KMS-11 (cell line): ENCODE data around the gene MCRIP2.

Source experiments
- H2AFZ ChIP-seq: fragments of 200-600 bp; sonication (generic); 2 replicates; pipeline ENCODE4 v1.6.1; 2016; ENCODE audit warnings: antibody characterized with exemption, mixed run types, low read depth
- H3K27ac ChIP-seq: fragments of 200-600 bp; sonication (generic); 2 replicates; pipeline ENCODE4 v1.6.1; 2016; ENCODE audit warnings: mild to moderate bottlenecking, mixed run types
- H3K27me3 ChIP-seq: fragments of 200-600 bp; sonication (generic); 2 replicates; pipeline ENCODE4 v1.6.1; 2017; ENCODE audit warnings: mild to moderate bottlenecking, low read depth, mixed run types, moderate library complexity; ENCODE audit not compliant: insufficient read depth
- H3K36me3 ChIP-seq: fragments of 200-600 bp; sonication (generic); 2 replicates; pipeline ENCODE4 v1.6.1; 2017; ENCODE audit warnings: mild to moderate bottlenecking, mixed run types; ENCODE audit not compliant: insufficient read depth
- H3K4me1 ChIP-seq: fragments of 200-600 bp; sonication (generic); 2 replicates; pipeline ENCODE4 v1.6.1; 2016; ENCODE audit warnings: mild to moderate bottlenecking, low read depth, mixed run types; ENCODE audit not compliant: poor library complexity, severe bottlenecking
- H3K4me2 ChIP-seq: fragments of 200-600 bp; sonication (generic); 2 replicates; pipeline ENCODE4 v1.7.0; 2016; ENCODE audit warnings: mild to moderate bottlenecking, mixed run types
- H3K4me3 ChIP-seq: fragments of 200-600 bp; sonication (generic); IDR thresholded peaks from 2 replicates; pipeline ENCODE4 v1.6.1; 2017; ENCODE audit warnings: low read depth, low read length, mixed read lengths; ENCODE audit not compliant: insufficient read depth
- H3K79me2 ChIP-seq: fragments of 200-600 bp; sonication (generic); 2 replicates; pipeline ENCODE4 v1.6.1; 2016; ENCODE audit warnings: low read depth, mixed run types; ENCODE audit not compliant: insufficient read depth
- H3K9ac ChIP-seq: fragments of 200-600 bp; sonication (generic); 2 replicates; pipeline ENCODE4 v1.6.1; 2016; ENCODE audit warnings: mild to moderate bottlenecking, mixed run types
- H4K20me1 ChIP-seq: fragments of 200-600 bp; sonication (generic); 2 replicates; pipeline ENCODE4 v1.6.1; 2016; ENCODE audit warnings: mild to moderate bottlenecking, mixed run types; ENCODE audit not compliant: insufficient read depth
- TF ChIP-seq, protein P1 (sequence below): fragments of 200-600 bp; sonication (generic); conservative IDR thresholded peaks from 2 replicates; pipeline ENCODE4 v1.6.1; 2017; ENCODE audit warnings: low read depth, mild to moderate bottlenecking, antibody characterized with exemption, low read length, moderate library complexity, mixed read lengths

The MCRIP2 gene

GRCh38 chr16:630815-631405, 10.7 kb upstream of the MCRIP2 start, which contains the start of gene WFIKKN1:
TSS of gene WFIKKN1 (plus strand) at chr16:630985. CDS start at chr16:631254, 269 bp downstream.
- Histone ChIP-seq H3K36me3 (no peaks in the 10 kb centered on the region; the same call in 1 of the 2 replicates), H3K4me3 (no peak within 1 kb of the TSS), H3K27me3 (no peaks in the 10 kb centered on the region), H4K20me1 (no peaks in the 10 kb centered on the region), H3K27ac (no peak within 1 kb of the TSS), H2AFZ (no peak within 1 kb of the TSS), H3K9ac (no peak within 1 kb of the TSS), H3K4me1 (peaks cover 3% of the 10 kb centered on the region), H3K4me2 (no peak within 1 kb of the TSS), H3K79me2 (peaks cover 11% of the 10 kb centered on the region; the same call in 1 of the 2 replicates)
- TF ChIP-seq, protein P1, sequence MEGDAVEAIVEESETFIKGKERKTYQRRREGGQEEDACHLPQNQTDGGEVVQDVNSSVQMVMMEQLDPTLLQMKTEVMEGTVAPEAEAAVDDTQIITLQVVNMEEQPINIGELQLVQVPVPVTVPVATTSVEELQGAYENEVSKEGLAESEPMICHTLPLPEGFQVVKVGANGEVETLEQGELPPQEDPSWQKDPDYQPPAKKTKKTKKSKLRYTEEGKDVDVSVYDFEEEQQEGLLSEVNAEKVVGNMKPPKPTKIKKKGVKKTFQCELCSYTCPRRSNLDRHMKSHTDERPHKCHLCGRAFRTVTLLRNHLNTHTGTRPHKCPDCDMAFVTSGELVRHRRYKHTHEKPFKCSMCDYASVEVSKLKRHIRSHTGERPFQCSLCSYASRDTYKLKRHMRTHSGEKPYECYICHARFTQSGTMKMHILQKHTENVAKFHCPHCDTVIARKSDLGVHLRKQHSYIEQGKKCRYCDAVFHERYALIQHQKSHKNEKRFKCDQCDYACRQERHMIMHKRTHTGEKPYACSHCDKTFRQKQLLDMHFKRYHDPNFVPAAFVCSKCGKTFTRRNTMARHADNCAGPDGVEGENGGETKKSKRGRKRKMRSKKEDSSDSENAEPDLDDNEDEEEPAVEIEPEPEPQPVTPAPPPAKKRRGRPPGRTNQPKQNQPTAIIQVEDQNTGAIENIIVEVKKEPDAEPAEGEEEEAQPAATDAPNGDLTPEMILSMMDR: no peak

DNA sequence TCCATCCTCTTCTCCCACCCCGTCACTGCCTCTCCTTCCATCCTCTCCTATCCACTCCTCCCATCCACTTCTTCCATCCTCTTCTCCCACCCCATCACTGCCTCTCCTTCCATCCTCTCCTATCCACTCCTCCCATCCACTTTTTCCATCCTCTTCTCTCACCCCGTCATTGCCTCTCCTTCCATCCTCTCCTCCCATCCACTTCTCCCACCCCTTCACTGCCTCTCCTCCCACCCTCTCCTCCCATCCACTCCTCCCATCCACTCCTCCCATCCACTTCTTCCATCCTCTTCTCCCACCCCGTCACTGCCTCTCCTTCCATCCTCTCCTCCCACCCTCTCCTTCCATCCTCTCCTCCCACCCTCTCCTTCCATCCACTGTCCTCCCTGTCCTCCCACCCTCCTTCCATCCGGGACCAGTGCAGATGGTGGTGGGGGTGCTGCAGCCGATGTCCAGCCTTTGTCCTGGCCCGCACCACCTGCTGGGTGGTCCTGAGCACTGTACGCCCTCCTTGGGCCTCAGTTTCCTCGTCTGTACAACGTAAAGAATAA, 9.7 kb upstream of the MCRIP2 start:
- Histone ChIP-seq H4K20me1 (no peaks in the 10 kb centered on the region), H3K4me2 (no peak overlapping the region), H3K4me3 (no peak overlapping the region), H3K4me1 (peaks cover 3% of the 10 kb centered on the region), H2AFZ (no peak overlapping the region), H3K9ac (no peak overlapping the region), H3K79me2 (peaks cover 12% of the 10 kb centered on the region; the same call in 1 of the 2 replicates), H3K27me3 (no peaks in the 10 kb centered on the region), H3K36me3 (no peaks in the 10 kb centered on the region; the same call in 1 of the 2 replicates), H3K27ac (no peak overlapping the region)
- TF ChIP-seq, protein P1: no peak

DNA sequence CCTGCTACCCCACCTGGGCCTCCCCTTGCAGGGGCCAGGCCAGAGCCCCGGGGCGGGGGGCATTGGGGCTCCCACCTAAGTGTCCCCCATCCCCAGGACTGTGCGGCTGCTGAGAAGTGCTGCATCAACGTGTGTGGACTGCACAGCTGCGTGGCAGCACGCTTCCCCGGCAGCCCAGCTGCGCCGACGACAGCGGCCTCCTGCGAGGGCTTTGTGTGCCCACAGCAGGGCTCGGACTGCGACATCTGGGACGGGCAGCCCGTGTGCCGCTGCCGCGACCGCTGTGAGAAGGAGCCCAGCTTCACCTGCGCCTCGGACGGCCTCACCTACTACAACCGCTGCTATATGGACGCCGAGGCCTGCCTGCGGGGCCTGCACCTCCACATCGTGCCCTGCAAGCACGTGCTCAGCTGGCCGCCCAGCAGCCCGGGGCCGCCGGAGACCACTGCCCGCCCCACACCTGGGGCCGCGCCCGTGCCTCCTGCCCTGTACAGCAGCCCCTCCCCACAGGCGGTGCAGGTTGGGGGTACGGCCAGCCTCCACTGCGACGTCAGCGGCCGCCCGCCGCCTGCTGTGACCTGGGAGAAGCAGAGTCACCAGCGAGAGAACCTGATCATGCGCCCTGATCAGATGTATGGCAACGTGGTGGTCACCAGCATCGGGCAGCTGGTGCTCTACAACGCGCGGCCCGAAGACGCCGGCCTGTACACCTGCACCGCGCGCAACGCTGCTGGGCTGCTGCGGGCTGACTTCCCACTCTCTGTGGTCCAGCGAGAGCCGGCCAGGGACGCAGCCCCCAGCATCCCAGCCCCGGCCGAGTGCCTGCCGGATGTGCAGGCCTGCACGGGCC, 8.9 kb upstream of the MCRIP2 start:
- Histone ChIP-seq H3K79me2 (peaks cover 12% of the 10 kb centered on the region; the same call in 1 of the 2 replicates), H3K27me3 (no peaks in the 10 kb centered on the region), H3K4me3 (no peak overlapping the region), H3K9ac (no peak overlapping the region), H3K27ac (no peak overlapping the region), H4K20me1 (no peaks in the 10 kb centered on the region), H2AFZ (no peak overlapping the region), H3K4me2 (no peak overlapping the region), H3K36me3 (no peaks in the 10 kb centered on the region; the same call in 1 of the 2 replicates), H3K4me1 (peaks cover 6% of the 10 kb centered on the region)
- TF ChIP-seq, protein P1: no peak

- Histone ChIP-seq H3K79me2 (peaks cover 12% of the 10 kb centered on the region; the same call in 1 of the 2 replicates), H3K4me1 (peaks cover 6% of the 10 kb centered on the region), H3K27ac (no peak overlapping the region), H2AFZ (no peak overlapping the region), H3K9ac (no peak overlapping the region), H3K4me2 (no peak overlapping the region), H3K36me3 (no peaks in the 10 kb centered on the region; the same call in 1 of the 2 replicates), H4K20me1 (no peaks in the 10 kb centered on the region), H3K4me3 (no peak overlapping the region), H3K27me3 (no peaks in the 10 kb centered on the region)
- TF ChIP-seq, protein P1: no peak
Measured at GRCh38 chr16:633336-634050, 8.1 kb upstream of the MCRIP2 start.
